Large intestine (tissue), 12 donors: ENCODE results near the gene OR4Q3. TPM values are rescaled to one million over a fixed set of nuclear protein-coding genes. Genes with fewer than 3 reads are reported as not detected.
"Not testable (repeated sequence)": the region's sequence is repeated elsewhere in the genome, so short reads cannot be mapped to it uniquely, and the experiment has no call there.

Experiments used
- DNase-seq, 2 donors: peaks; one replicate each; pipeline versions ENCODE4 v3.0.0 to v3.0.0-alpha.2; 2013
- H3K27ac ChIP-seq: one replicate; pipeline ENCODE4 v1.5.1; 2013; ENCODE audit warnings: low read length
- H3K27me3 ChIP-seq: 2 replicates; pipeline ENCODE4 v1.6.1; 2013; ENCODE audit warnings: low read length; ENCODE audit not compliant: control insufficient read depth, insufficient read depth
- H3K36me3 ChIP-seq: 2 replicates; pipeline ENCODE4 v1.6.1; 2013; ENCODE audit warnings: low read length; ENCODE audit not compliant: control insufficient read depth, insufficient read depth
- H3K4me1 ChIP-seq: one replicate; pipeline ENCODE4 v1.6.1; 2013; ENCODE audit warnings: low read length; ENCODE audit not compliant: control insufficient read depth, insufficient read depth
- H3K4me3 ChIP-seq: one replicate; pipeline ENCODE4 v1.5.1; 2013; ENCODE audit warnings: low read length
- H3K9me3 ChIP-seq: one replicate; pipeline ENCODE4 v1.6.1; 2013; ENCODE audit warnings: mild to moderate bottlenecking, low read depth, low read length, moderate library complexity; ENCODE audit not compliant: control insufficient read depth
- WGBS: methylation state at CpG from one replicate; pipeline ENCODE4 v1.1.5; 2013; ENCODE audit warnings: low lambda C conversion rate; ENCODE audit not compliant: insufficient coverage; 5-methylcytosine and 5-hydroxymethylcytosine counted together
- long read RNA-seq, 11 donors: transcript quantifications; one replicate each; lab custom pipeline, GENCODE V29; 2026
- polyA plus RNA-seq: library from polyadenylated mRNA; unstranded; fragments of 120-200 nt; gene quantifications from one replicate; pipeline ENCODE4 v1.2.1, GENCODE V29; 2013

Gene OR4Q3
- not detected for polyA plus RNA-seq
- long read RNA-seq, donor 1: 0 reads
- long read RNA-seq, donor 2: 0 reads
- long read RNA-seq, donor 3: 0 reads
- long read RNA-seq, donor 4: 0 reads
- long read RNA-seq, donor 5: 0 reads
- long read RNA-seq, donor 6: 0 reads
- long read RNA-seq, donor 7: 0 reads
- long read RNA-seq, donor 8: 0 reads
- long read RNA-seq, donor 9: 0 reads
- long read RNA-seq, donor 10: 0 reads
- long read RNA-seq, donor 11: 0 reads

DNA sequence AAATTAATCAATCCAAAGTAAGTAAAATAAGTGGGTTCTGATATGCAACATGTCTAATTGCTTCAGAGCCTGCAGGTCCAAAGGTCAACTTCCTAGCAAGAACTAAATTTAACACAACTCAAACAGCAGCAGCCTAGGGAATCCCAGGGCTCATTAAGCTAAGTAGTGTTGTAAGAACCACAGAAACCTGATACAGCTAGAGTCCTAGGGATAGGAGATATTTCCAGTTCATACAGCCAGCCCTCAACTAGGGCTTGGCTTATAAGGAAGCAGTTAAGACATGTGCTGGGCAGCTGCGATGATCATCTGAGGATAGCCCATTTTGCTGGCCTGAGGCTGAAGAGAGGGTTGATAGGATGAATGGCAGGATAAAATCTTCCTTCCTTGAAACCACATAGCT is at the start of gene OR4Q3:
OR4Q3 (plus strand) TSS at position 316 of the 400 bp plus-strand sequence.
- H3K9me3 ChIP-seq: no peaks in the 10 kb centered on the region
- no peak within 1 kb of the TSS for H3K27ac ChIP-seq
- DNase-seq: no peak
- no peaks in the 10 kb centered on the region for H3K4me1 ChIP-seq
- WGBS: no CpG with 5 or more reads among the region's 1 CpG
- no peak within 1 kb of the TSS for H3K4me3 ChIP-seq
- no peaks in the 10 kb centered on the region for H3K27me3 ChIP-seq
- H3K36me3 ChIP-seq: no peaks in the 10 kb centered on the region

GRCh38 chr14:19729359-19729758 is 14.0 kb upstream of the OR4Q3 start:
- H3K4me3 ChIP-seq: no peak overlapping the region
- no peaks in the 10 kb centered on the region for H3K27me3 ChIP-seq
- H3K4me1 ChIP-seq: no peaks in the 10 kb centered on the region
- H3K9me3 ChIP-seq: no peaks in the 10 kb centered on the region
- no peak for DNase-seq
- H3K27ac ChIP-seq: no peak overlapping the region
- H3K36me3 ChIP-seq: no peaks in the 10 kb centered on the region

DNA sequence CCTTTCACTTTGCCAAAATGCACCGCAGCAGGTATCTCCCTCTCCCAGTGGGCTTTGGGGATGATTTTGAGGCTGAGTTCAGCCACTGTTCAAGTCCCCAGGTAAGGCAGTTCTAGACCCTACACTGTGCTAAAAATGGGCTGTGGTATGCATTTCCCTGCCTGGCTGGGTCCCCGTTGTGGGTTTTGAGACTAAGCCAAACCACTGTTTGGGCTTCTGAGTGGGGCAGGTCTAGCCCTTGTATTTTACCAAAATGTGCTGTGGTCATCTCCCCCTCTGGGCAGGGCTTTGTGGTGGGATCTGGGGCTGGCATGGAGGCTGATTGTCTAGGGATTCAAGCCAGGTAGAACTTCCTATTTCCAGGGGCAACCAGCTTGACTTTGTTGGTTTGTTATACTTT is 13.6 kb upstream of the OR4Q3 start:
- H3K27me3 ChIP-seq: no peaks in the 10 kb centered on the region
- no peaks in the 10 kb centered on the region for H3K36me3 ChIP-seq
- H3K27ac ChIP-seq: no peak overlapping the region
- no peaks in the 10 kb centered on the region for H3K9me3 ChIP-seq
- no peaks in the 10 kb centered on the region for H3K4me1 ChIP-seq
- no peak overlapping the region for H3K4me3 ChIP-seq
- DNase-seq: no peak
- WGBS: no CpG with 5 or more reads among the region's 2 CpGs

DNA sequence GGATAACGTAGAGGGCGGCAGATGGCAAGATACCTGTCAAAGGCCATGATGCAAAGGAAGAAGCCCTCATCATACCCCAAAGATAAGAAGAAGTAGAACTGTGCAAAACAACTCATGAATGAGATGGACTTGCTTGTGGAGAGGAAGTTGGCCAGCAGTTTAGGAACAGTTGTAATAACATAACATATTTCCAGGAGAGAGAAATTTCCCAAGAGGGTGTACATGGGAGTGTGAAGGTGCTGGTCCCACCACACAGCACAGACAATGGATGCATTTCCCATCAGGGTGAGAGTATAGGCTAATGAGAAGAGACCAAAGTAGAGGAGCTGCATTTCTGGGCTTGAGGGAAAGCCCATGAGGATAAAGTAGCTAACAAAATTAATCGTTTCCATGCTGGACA is 9.5 kb upstream of the OR4Q3 start:
- not testable (repeated sequence) for H3K4me1 ChIP-seq, H3K9me3 ChIP-seq, H3K36me3 ChIP-seq, H3K27me3 ChIP-seq, H3K27ac ChIP-seq, H3K4me3 ChIP-seq, DNase-seq
- 95% methylated on average over 3 of the region's 3 CpGs for WGBS

DNA sequence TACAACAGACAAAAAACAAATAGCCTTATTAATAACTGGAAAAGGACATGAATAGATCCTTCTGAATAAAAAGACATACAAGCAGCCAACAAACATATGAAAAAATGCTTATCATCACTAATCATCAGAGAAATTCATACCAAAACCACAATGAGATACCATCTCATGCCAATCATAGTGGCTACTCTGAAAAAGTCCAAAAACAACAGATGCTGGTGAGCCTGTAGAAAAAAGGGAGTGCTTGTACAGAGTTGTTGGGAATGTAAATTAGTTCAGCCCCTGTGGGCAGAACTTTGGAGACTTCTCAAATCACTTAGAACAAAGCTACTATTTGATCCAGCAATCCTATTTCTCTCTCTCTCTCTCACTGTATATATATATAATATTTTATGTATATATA is 8.9 kb downstream of the OR4Q3 start:
- H3K27me3 ChIP-seq, H3K4me3 ChIP-seq, H3K36me3 ChIP-seq, H3K9me3 ChIP-seq, H3K27ac ChIP-seq, H3K4me1 ChIP-seq, DNase-seq: not testable (repeated sequence)

DNA sequence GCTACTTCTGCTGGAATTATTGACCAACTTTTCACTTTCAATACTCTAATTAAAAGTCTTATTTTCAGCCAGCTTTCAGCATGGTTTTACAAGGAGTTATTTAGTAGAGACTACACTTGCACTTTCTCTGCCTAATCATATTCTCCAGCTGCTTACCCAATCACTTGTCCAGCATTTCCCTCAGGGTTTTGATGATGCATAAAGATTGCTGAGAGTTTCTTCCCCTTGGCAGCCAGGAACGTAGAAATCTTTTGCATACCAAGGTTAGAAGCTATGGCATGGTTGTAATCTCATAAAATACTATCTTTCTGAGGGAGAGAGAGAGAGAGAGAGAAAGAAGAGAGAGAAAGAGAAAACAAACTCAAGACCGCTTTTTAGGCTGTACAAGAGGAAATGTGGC is 10.8 kb downstream of the OR4Q3 start:
- Histone ChIP-seq H3K36me3 (no peaks in the 10 kb centered on the region), H3K4me3 (no peak overlapping the region), H3K9me3 (no peaks in the 10 kb centered on the region), H3K27me3 (no peaks in the 10 kb centered on the region), H3K27ac (no peak overlapping the region), H3K4me1 (no peaks in the 10 kb centered on the region)
- WGBS: 50% methylated on average over 2 of the region's 2 CpGs
- no peak for DNase-seq

- H3K4me3 ChIP-seq, H3K4me1 ChIP-seq, H3K36me3 ChIP-seq, DNase-seq, H3K9me3 ChIP-seq, H3K27me3 ChIP-seq, H3K27ac ChIP-seq: not testable (repeated sequence)
- WGBS: no CpG with 5 or more reads among the region's 3 CpGs
Measured at GRCh38 chr14:19771491-19771890, 28.1 kb downstream of the OR4Q3 start.

- peaks cover 5% of the 10 kb centered on the region for H3K9me3 ChIP-seq
- no peak overlapping the region for H3K27ac ChIP-seq
- 100% methylated on average over 1 of the region's 1 CpG for WGBS
- DNase-seq: no peak
- H3K27me3 ChIP-seq: no peaks in the 10 kb centered on the region
- no peak overlapping the region for H3K4me3 ChIP-seq
- no peaks in the 10 kb centered on the region for H3K36me3 ChIP-seq
- H3K4me1 ChIP-seq: no peaks in the 10 kb centered on the region
Measured at GRCh38 chr14:19771895-19772430, 28.6 kb downstream of the OR4Q3 start.

GRCh38 chr14:19772454-19772853 is 29.1 kb downstream of the OR4Q3 start:
- H3K4me3 ChIP-seq, H3K4me1 ChIP-seq, H3K27ac ChIP-seq, H3K9me3 ChIP-seq, H3K36me3 ChIP-seq, DNase-seq, H3K27me3 ChIP-seq: not testable (repeated sequence)
- 52% methylated on average over 2 of the region's 2 CpGs for WGBS

GRCh38 chr14:19773204-19773603 is 29.8 kb downstream of the OR4Q3 start, which contains the start of gene OR4M1:
Gene OR4M1 (plus strand): TSS chr14:19773504. CDS start chr14:19780323, 6,819 bp downstream.
- DNase-seq, H3K27ac ChIP-seq: not testable (repeated sequence)
- WGBS: 20% methylated on average over 1 of the region's 1 CpG

GRCh38 chr14:19775587-19775986 is 32.2 kb downstream of the OR4Q3 start:
- no peaks in the 10 kb centered on the region for H3K27me3 ChIP-seq
- no peak overlapping the region for H3K27ac ChIP-seq
- no peaks in the 10 kb centered on the region for H3K36me3 ChIP-seq
- peaks cover 5% of the 10 kb centered on the region for H3K9me3 ChIP-seq
- no peak overlapping the region for H3K4me3 ChIP-seq
- no peaks in the 10 kb centered on the region for H3K4me1 ChIP-seq
- no CpG with 5 or more reads among the region's 1 CpG for WGBS
- no peak for DNase-seq

More at GRCh38 chr14:19773204-19773603, 29.8 kb downstream of the OR4Q3 start, which contains the start of gene OR4M1:
- H3K9me3 ChIP-seq, H3K4me3 ChIP-seq, H3K4me1 ChIP-seq, H3K36me3 ChIP-seq, H3K27me3 ChIP-seq: not testable (repeated sequence)
